K562 (cell line): ENCODE results near the gene TULP4.

ENCODE experiments used
- CHD1 ChIP-seq: fragments of 200-600 bp; sonication (generic); IDR thresholded peaks from one replicate; pipeline ENCODE4 v1.6.1; 2012; ENCODE audit warnings: mild to moderate bottlenecking, moderate library complexity, low read length, inconsistent platforms
- CTCF ChIP-seq, 3 experiments: IDR thresholded peaks in 2 of 3; conservative IDR thresholded peaks in 1 of 3; 2 replicates each; pipeline ENCODE4 v1.5.1; 2011 to 2012; ENCODE audit warnings: low read length in 3 of 3, mild to moderate bottlenecking in 3 of 3, control low read depth in 2 of 3, improper control_type of control experiment in 1 of 3, inconsistent platforms in 1 of 3, low read depth in 1 of 3, mixed read lengths in 1 of 3, moderate library complexity in 1 of 3; ENCODE audit not compliant: insufficient read depth in 2 of 3
- EP300 ChIP-seq: IDR thresholded peaks from 2 replicates; pipeline ENCODE4 v1.6.1; 2012; ENCODE audit warnings: low read length, improper control_type of control experiment
- FOS ChIP-seq: IDR thresholded peaks from 3 replicates; pipeline ENCODE4 v1.6.1; 2011; ENCODE audit not compliant: insufficient read length; ENCODE audit errors: extremely low read depth
- POLR2A ChIP-seq: fragments of 450-650 bp; conservative IDR thresholded peaks from 2 replicates; pipeline ENCODE4 v1.6.1; 2016
- POLR2AphosphoS5 ChIP-seq: IDR thresholded peaks from 2 replicates; pipeline ENCODE4 v1.6.1; 2011; ENCODE audit warnings: mild to moderate bottlenecking, low read depth, low read length, moderate library complexity; ENCODE audit not compliant: control insufficient read depth, insufficient read depth
- RBM39 ChIP-seq: fragments of 200-400 bp; formaldehyde crosslinking; optimal IDR thresholded peaks from 2 replicates; pipeline ENCODE3; 2018; ENCODE audit warnings: low read depth, low read length
- RFX5 ChIP-seq: IDR thresholded peaks from 2 replicates; pipeline ENCODE4 v1.6.1; 2011; ENCODE audit warnings: low read depth, mild to moderate bottlenecking, improper control_type of control experiment, low read length
- SAFB2 ChIP-seq: fragments of 200-400 bp; formaldehyde crosslinking; IDR thresholded peaks from 2 replicates; pipeline ENCODE4 v1.6.1; 2018; ENCODE audit warnings: borderline replicate concordance, low read length, low read depth, moderate library complexity; ENCODE audit not compliant: severe bottlenecking
- SMAD2 ChIP-seq: fragments of 150-350 bp; IDR thresholded peaks from 2 replicates; pipeline ENCODE4 v1.6.1; 2014; ENCODE audit warnings: low read depth, mild to moderate bottlenecking, low read length
- SP1 ChIP-seq: sonication (generic); formaldehyde crosslinking; IDR thresholded peaks from 2 replicates; pipeline ENCODE4 v1.8.1; 2022; ENCODE audit warnings: mild to moderate bottlenecking, missing genetic modification reagents
- ZC3H4 ChIP-seq: sonication (generic); formaldehyde crosslinking; IDR thresholded peaks from 2 replicates; pipeline ENCODE4 v1.9.0; 2021; ENCODE audit warnings: missing genetic modification reagents, borderline replicate concordance
- ZNF592 ChIP-seq: fragments of 450-650 bp; IDR thresholded peaks from 2 replicates; pipeline ENCODE4 v1.6.1; 2017; ENCODE audit warnings: antibody characterized with exemption, mild to moderate bottlenecking
- TF ChIP-seq, protein P1 (sequence below): conservative IDR thresholded peaks from 2 replicates; pipeline ENCODE4 v1.6.1; 2011; ENCODE audit warnings: low read depth, mild to moderate bottlenecking, low read length; ENCODE audit not compliant: control insufficient read depth

DNA sequence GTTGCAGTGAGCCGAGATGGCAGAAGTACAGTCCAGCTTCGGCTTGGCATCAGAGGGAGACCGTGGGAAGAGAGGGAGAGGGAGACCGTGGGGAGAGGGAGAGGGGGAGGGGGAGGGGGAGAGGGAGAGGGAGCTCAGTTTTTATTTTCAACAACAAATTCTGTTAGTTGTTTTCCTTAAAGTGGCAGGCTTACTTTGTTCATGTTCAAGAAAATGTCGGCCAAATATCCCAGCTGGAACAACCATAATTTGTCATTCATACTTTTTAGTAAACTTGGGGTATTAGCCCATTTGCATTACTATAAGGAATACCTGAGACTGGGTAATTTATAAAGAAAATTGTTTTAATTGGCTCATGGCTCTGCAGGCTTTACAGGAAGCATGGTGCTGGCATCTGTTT is 2.5 kb upstream of the TULP4 start:
- TF ChIP-seq CTCF (IDR thresholded peaks at IDR 0.05 in 2 of 3, conservative IDR thresholded peaks at IDR 0.05 in 1 of 3; ENCODE audit: insufficient read depth in 2 of 3, low read depth in 1 of 3, low read length in 3 of 3) = no peak
- TF ChIP-seq SMAD2 = no peak
- no peak for TF ChIP-seq RFX5
- TF ChIP-seq ZC3H4 (CRISPR knock-in tag) = no peak
- no peak for TF ChIP-seq EP300
- no peak for TF ChIP-seq SAFB2
- no peak for TF ChIP-seq POLR2A
- TF ChIP-seq, protein P1, sequence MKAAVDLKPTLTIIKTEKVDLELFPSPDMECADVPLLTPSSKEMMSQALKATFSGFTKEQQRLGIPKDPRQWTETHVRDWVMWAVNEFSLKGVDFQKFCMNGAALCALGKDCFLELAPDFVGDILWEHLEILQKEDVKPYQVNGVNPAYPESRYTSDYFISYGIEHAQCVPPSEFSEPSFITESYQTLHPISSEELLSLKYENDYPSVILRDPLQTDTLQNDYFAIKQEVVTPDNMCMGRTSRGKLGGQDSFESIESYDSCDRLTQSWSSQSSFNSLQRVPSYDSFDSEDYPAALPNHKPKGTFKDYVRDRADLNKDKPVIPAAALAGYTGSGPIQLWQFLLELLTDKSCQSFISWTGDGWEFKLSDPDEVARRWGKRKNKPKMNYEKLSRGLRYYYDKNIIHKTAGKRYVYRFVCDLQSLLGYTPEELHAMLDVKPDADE = no peak
- TF ChIP-seq ZNF592 = no peak
- TF ChIP-seq CHD1 = no peak
- TF ChIP-seq FOS = no peak
- TF ChIP-seq SP1 = no peak
- no peak for TF ChIP-seq RBM39
- TF ChIP-seq POLR2AphosphoS5 = no peak
